ENCODE data around the gene GP9. TPM values are rescaled to one million over a fixed set of nuclear protein-coding genes. Genes with fewer than 3 reads are reported as not detected.

The GP9 gene
- total and polyA plus RNA-seq, 4 donors, result 0.16 to 12.0 TPM; not detected in 2

DNA sequence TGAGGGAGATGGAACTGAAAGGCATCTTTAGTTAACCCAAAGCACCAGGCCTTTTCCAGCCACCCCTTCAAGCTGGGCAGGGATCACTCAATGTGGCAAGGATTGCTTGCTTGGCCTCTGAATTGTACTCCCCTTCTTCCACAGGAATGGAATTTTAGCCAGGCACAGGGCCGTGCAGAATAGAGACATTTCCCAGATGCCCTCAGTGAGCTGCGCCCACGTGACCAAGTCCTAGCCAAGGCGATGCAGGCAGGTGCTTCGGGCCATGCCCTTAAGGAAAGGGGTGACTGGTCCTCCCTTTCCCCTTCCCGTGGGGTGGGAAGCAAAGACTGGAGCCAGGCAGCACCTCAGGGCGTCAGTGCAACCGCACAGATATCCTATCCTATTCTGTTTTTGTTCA lies 17.9 kb downstream of the GP9 start:
- no peak overlapping the region for H3K27ac ChIP-seq (ENCODE audit: low read depth in 1 of 2, low read length in 2 of 2)
- no peak overlapping the region for H3K4me3 ChIP-seq (ENCODE audit: low read depth in 1 of 3, low read length in 3 of 3)
- H3K4me1 ChIP-seq (ENCODE audit: control insufficient read depth in 4 of 4, insufficient read depth in 4 of 4, low read length in 3 of 4), result peaks cover 0 to 8% (median 3%) of the 10 kb centered on the region in 4 donors
- H3K9ac ChIP-seq (ENCODE audit: low read depth in 1 of 2, low read length in 2 of 2), result no peak overlapping the region
- no peaks in the 10 kb centered on the region for H3K27me3 ChIP-seq (ENCODE audit: control insufficient read depth in 4 of 4, insufficient read depth in 4 of 4, low read length in 3 of 4)
- 94% methylated on average over 8 of the region's 8 CpGs for WGBS
- no peaks in the 10 kb centered on the region for H3K36me3 ChIP-seq (ENCODE audit: control insufficient read depth in 4 of 4, insufficient read depth in 3 of 4, low read depth in 1 of 4, low read length in 3 of 4)
- TF ChIP-seq, protein P1, sequence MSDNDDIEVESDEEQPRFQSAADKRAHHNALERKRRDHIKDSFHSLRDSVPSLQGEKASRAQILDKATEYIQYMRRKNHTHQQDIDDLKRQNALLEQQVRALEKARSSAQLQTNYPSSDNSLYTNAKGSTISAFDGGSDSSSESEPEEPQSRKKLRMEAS (IDR thresholded peaks at IDR 0.05), result no peak
- no peak for TF ChIP-seq EGR1 (IDR thresholded peaks at IDR 0.05; ENCODE audit: low read depth in 2 of 2)
- no peak for TF ChIP-seq NR2F2 (IDR thresholded peaks at IDR 0.05)
- no peak for TF ChIP-seq GABPA (IDR thresholded peaks at IDR 0.05 in 1 of 2, conservative IDR thresholded peaks at IDR 0.05 in 1 of 2)
- TF ChIP-seq, protein P2, sequence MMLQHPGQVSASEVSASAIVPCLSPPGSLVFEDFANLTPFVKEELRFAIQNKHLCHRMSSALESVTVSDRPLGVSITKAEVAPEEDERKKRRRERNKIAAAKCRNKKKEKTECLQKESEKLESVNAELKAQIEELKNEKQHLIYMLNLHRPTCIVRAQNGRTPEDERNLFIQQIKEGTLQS (IDR thresholded peaks at IDR 0.05), result no peak
- no peak for TF ChIP-seq HNF4G (IDR thresholded peaks at IDR 0.05)
- TF ChIP-seq RXRA (IDR thresholded peaks at IDR 0.05), result no peak
- no peak for TF ChIP-seq TAF1 (conservative IDR thresholded peaks at IDR 0.05)
- no peak for TF ChIP-seq SP1 (IDR thresholded peaks at IDR 0.05)
- no peak for TF ChIP-seq HNF4A (conservative IDR thresholded peaks at IDR 0.05)
- no peak for TF ChIP-seq FOXA2 (IDR thresholded peaks at IDR 0.05)
- TF ChIP-seq, protein P3, sequence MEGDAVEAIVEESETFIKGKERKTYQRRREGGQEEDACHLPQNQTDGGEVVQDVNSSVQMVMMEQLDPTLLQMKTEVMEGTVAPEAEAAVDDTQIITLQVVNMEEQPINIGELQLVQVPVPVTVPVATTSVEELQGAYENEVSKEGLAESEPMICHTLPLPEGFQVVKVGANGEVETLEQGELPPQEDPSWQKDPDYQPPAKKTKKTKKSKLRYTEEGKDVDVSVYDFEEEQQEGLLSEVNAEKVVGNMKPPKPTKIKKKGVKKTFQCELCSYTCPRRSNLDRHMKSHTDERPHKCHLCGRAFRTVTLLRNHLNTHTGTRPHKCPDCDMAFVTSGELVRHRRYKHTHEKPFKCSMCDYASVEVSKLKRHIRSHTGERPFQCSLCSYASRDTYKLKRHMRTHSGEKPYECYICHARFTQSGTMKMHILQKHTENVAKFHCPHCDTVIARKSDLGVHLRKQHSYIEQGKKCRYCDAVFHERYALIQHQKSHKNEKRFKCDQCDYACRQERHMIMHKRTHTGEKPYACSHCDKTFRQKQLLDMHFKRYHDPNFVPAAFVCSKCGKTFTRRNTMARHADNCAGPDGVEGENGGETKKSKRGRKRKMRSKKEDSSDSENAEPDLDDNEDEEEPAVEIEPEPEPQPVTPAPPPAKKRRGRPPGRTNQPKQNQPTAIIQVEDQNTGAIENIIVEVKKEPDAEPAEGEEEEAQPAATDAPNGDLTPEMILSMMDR (IDR thresholded peaks at IDR 0.05; ENCODE audit: low read depth, low read length, missing input control), result no peak
- DNase-seq (ENCODE audit: low spot score), result no peak
- H3K9me3 ChIP-seq (ENCODE audit: control insufficient read depth in 4 of 4, low read length in 3 of 4), result no peaks in the 10 kb centered on the region

DNA sequence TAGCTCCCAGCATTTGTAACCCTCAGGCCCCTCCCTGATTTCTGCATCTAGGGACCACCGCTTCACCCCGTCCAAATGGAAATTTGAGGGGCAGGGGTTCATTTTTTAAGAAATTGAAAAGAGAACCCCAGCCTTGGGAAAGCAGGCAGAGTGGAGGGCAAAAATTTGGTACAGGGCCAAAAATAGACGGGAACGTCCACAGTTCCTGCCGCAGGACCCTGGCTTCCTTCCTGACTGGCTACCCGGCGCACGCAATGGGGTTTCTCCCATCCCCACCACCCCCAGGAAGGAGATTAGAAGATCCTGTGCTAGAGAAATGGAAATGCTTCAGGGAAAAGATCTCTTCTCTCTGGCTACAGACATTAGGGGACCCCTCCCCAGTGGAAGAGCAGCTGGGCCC lies 20.9 kb downstream of the GP9 start:
- Histone ChIP-seq H3K27ac (ENCODE audit: low read depth in 1 of 2, low read length in 2 of 2) (no peak overlapping the region), H3K36me3 (ENCODE audit: control insufficient read depth in 4 of 4, insufficient read depth in 3 of 4, low read depth in 1 of 4, low read length in 3 of 4) (no peaks in the 10 kb centered on the region), H3K9ac (ENCODE audit: low read depth in 1 of 2, low read length in 2 of 2) (no peak overlapping the region), H3K27me3 (ENCODE audit: control insufficient read depth in 4 of 4, insufficient read depth in 4 of 4, low read length in 3 of 4) (no peaks in the 10 kb centered on the region), H3K4me1 (ENCODE audit: control insufficient read depth in 4 of 4, insufficient read depth in 4 of 4, low read length in 3 of 4) (peaks cover 0 to 8% (median 3%) of the 10 kb centered on the region in 4 donors), H3K4me3 (ENCODE audit: low read depth in 1 of 3, low read length in 3 of 3) (no peak overlapping the region), H3K9me3 (ENCODE audit: control insufficient read depth in 4 of 4, low read length in 3 of 4) (no peaks in the 10 kb centered on the region)
- TF ChIP-seq, protein P4, sequence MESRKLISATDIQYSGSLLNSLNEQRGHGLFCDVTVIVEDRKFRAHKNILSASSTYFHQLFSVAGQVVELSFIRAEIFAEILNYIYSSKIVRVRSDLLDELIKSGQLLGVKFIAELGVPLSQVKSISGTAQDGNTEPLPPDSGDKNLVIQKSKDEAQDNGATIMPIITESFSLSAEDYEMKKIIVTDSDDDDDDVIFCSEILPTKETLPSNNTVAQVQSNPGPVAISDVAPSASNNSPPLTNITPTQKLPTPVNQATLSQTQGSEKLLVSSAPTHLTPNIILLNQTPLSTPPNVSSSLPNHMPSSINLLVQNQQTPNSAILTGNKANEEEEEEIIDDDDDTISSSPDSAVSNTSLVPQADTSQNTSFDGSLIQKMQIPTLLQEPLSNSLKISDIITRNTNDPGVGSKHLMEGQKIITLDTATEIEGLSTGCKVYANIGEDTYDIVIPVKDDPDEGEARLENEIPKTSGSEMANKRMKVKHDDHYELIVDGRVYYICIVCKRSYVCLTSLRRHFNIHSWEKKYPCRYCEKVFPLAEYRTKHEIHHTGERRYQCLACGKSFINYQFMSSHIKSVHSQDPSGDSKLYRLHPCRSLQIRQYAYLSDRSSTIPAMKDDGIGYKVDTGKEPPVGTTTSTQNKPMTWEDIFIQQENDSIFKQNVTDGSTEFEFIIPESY (IDR thresholded peaks at IDR 0.05), result no peak
- TF ChIP-seq, protein P1 (IDR thresholded peaks at IDR 0.05), result no peak
- TF ChIP-seq HNF4G (IDR thresholded peaks at IDR 0.05) (no peak), EGR1 (IDR thresholded peaks at IDR 0.05; ENCODE audit: low read depth in 2 of 2) (no peak), JUND (IDR thresholded peaks at IDR 0.05) (no peak), NR2F2 (IDR thresholded peaks at IDR 0.05) (no peak), RAD21 (IDR thresholded peaks at IDR 0.05) (no peak), RXRA (IDR thresholded peaks at IDR 0.05) (no peak), TAF1 (conservative IDR thresholded peaks at IDR 0.05) (no peak), FOXA1 (IDR thresholded peaks at IDR 0.05) (no peak), GABPA (IDR thresholded peaks at IDR 0.05 in 1 of 2, conservative IDR thresholded peaks at IDR 0.05 in 1 of 2) (no peak), YY1 (IDR thresholded peaks at IDR 0.05) (no peak), HNF4A (conservative IDR thresholded peaks at IDR 0.05) (no peak)
- TF ChIP-seq, protein P2 (IDR thresholded peaks at IDR 0.05), result no peak
- TF ChIP-seq, protein P3 (IDR thresholded peaks at IDR 0.05; ENCODE audit: low read depth, low read length, missing input control), result no peak
- DNase-seq (ENCODE audit: low spot score), result no peak
- WGBS, result 70% methylated on average over 8 of the region's 8 CpGs

Measured in liver (tissue), 9 donors.